HG03354 (cell line): ENCODE measurements around the gene COL5A1.

Experiments
- ATAC-seq: cut with Tn5 transposase; IDR thresholded peaks from one replicate; pipeline ENCODE4 v1.9.1; 2021; ENCODE audit warnings: mild to moderate bottlenecking; ENCODE audit not compliant: unreplicated experiment, poor library complexity, severe bottlenecking

Gene COL5A1

GRCh38 chr9:134835987-134836386 is 194.4 kb downstream of the COL5A1 start:
- ATAC-seq: no peak

DNA sequence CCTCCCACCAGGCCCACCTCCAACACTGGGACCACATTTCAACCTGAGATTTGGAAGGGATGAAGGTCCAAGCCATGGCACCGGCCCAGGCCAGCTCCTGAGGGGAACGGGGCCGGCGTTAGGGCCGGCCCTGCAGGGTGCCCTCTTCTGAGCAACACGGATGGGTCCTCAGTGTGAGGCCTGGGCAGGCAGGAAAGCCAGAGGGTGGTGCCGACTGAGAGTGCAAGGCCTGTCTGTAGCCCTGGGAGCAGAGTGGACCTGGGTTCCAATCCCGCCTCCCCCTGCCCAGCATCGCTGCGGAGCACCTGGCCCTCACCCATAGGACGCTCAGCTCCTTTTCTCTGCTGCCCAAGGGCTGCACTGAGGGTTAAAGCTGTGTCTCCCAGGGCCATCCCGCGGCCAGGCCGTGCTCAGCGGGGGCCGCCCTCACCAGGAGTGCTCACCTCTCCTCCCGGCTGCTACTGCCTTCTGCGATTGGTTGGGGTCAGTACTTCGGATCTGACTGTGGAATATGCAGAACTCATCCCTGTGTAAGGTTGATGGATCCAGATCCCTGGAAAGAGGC is 194.9 kb downstream of the COL5A1 start:
- ATAC-seq: no peak

DNA sequence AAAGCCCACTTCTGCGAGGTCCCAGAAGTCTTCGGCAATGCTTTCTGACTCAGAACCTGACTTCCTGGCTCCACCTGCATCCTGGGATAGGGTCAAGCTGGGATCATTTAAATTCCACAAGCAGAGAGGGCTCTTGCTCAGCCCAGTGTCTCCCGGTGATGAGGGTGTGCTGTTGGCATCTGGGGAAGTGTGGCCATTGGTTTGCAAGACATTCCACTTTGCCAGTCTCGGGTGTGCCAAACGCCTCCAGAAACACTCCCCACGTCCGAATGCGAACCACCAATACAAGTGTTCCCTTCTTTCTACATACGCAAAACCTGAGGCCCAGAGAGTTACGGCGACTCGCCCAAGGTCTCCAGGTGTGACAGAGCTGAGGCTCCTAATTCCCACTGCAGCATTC is 195.9 kb downstream of the COL5A1 start:
- ATAC-seq: no peak

GRCh38 chr9:134838651-134839454 is 197.2 kb downstream of the COL5A1 start:
- no peak for ATAC-seq

DNA sequence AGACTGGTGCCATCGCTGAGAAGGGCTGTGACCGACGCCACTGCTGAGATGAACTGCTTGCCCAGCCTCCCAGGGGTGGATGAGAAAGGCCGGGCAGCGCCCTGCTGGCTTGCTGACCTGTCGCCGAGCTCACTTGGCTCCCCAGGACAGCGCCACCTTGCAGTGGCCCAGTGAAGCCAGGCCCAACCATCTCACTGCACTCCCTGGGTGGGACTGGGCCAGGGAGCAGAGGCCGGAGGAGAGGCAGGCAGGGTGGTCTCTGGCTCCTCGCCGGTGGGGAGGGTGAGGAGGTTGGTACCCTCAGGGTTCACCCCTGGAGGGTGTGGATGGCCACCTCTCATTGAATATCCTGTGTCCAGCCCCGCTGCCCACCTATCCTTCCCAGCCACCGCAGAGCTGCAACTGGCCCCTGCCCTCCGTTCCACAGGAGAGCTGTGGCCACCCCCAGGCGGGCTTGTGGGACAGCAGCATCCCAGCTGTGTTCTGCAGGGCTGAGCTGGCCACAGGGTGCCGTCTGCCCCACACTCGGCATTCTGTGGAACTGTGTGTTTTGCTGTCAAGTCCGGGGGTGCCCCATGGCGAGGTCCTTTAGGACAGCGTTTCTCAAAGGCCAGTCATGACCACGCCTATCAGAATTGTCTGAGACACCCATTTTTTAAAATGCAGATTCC is 198.0 kb downstream of the COL5A1 start:
- no peak for ATAC-seq

GRCh38 chr9:134840511-134840910 is 198.9 kb downstream of the COL5A1 start:
- no peak for ATAC-seq

DNA sequence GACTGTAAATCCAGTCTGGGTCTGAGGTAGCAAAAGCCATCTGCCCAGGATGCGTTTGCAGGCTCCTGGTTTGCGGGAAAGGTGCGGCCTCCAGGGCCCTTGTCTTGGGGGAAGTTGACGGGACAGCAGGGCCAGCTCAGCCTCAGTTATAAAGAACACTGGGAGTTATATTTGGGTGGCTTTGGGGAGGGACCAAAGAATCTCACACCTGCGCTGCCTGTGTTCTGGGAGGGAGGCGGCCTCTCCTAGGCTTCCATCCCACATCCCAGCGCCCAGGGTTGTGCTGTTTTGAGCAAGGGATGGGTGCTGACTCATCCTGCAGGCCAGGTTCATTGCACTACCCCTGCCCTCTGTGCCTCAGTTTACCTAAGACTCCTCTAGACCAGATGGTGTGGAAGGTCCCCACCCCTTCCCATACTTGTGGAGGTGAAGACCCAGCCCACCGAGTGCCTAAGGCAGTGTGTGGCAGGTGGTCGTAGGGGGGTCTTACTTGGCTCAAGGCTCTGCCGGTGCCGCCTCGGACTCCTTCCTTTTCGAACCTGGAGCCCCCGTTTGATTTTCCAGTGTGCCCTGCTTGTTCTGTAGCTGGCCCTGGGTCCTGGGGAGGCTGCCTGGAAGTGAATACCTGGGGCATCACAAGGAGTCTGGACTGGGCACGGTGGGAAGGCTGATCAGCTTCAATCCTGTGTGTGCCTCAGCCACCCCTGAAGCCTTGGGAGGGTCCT is 199.7 kb downstream of the COL5A1 start:
- ATAC-seq: no peak

- no peak for ATAC-seq
These were observed 200.7 kb downstream of the COL5A1 start for GRCh38 chr9:134842321-134842720.

DNA sequence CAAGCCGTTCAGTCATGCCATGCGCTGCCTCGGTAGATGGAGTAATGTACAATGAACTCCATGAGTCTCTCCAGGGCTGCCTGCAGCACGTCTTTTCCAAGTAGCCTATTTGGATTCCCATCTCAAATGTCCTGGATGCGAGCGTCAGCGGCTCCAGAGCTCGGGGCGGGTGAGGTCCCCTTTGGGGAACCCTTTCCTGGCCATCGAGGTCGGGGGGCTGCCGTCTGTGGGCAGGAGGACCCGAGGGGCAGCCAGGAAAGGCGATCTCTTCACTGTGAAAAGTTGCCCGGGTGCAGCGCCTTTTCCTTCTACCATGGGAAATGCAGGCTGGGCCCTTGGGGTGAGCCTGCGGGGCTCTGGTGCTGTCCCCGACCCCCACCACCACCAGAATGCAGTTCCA is 202.1 kb downstream of the COL5A1 start:
- ATAC-seq: no peak

GRCh38 chr9:134844821-134845220 is 203.2 kb downstream of the COL5A1 start:
- no peak for ATAC-seq

GRCh38 chr9:134846187-134846586 is 204.6 kb downstream of the COL5A1 start:
- no peak for ATAC-seq

GRCh38 chr9:134846699-134847098 is 205.1 kb downstream of the COL5A1 start:
- no peak for ATAC-seq

GRCh38 chr9:134847138-134847537 is 205.5 kb downstream of the COL5A1 start:
- ATAC-seq: no peak

GRCh38 chr9:134847752-134848432 is 206.3 kb downstream of the COL5A1 start:
- no peak for ATAC-seq

DNA sequence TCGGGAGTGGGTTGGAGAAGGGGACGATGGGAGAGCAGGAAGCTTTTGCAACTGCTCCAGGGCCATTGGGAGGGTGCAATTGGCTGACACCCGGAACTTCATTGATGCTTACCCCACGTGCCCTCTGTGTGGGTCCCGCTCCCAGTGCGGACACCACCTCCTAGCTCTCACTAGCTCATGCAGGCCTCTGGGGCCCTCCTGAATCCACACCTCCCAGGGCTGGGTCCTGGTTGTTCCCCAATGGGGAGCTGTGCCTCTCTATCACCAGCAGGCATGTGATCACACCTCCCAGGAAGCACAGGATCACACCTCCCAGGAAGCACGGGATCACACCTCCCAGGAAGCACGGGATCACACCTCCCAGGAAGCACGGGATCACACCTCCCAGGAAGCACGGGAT is 206.9 kb downstream of the COL5A1 start:
- ATAC-seq: no peak

DNA sequence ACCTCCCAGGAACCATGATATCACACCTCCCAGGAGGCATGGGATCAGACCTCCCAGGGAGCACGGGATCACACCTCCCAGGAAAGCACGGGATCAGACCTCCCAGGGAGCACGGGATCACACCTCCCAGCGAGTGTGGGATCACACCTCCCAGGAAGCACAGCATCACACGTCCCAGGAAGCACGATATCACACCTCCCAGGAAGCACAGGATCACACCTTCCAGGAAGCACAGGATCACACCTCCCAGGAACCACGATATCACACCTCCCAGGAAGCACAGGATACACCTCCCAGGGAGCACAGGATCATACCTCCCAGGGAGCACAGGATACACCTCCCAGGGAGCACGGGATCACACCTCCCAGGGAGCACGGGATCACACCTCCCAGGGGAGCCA is 209.0 kb downstream of the COL5A1 start:
- ATAC-seq: no peak

- no peak for ATAC-seq
These were observed 209.4 kb downstream of the COL5A1 start for GRCh38 chr9:134851020-134851419.

DNA sequence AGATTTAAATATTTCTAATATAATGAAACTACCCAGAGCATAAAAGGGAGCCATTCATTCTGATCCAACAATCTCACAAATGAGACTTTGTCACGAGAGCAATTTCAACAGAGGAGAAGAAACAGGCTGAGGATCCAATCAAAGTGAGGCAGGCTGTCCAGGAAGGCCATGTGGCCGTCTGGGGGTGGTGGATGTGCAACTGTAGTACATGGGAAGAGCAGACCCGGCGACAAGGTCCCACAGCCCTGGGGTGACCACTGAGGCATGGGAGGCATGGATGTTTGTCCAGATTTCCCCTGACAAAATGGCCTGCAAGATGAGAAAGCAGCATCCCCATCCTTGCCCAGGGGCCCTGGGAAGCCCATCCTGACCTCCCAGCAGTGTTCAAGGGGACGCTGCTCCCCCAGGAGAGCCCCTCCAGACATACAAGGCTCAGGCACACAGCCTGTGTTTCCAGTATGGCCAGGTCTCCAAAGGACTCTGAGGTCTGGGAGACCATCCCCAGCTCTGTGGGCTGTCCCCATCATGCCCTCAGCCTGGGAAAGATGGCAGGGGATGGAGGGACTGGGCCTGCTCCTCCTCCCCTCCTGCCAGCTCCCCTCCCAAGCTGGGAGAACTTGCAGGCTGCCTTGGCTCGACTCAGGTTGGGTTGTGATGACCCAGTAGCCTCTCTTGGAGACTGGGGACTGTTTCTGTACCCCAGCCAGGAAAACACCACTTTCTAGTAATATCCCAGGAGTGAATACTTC is 211.5 kb downstream of the COL5A1 start:
- no peak for ATAC-seq

- ATAC-seq: no peak
These were observed 212.3 kb downstream of the COL5A1 start for GRCh38 chr9:134853893-134854292.
